Stimulated activated CD8-positive, alpha-beta memory T cell treated with anti-CD3 and anti-CD28 coated beads, Interleukin-12 subunit alpha, Interleukin-12 subunit beta, amount 100 ng/mL, for 24 hours (primary cell): Measurements from ENCODE around the gene STAG2.

Source experiments
- DNase-seq: peaks from one replicate; pipeline ENCODE4 v3.0.0-alpha.2; 2020; ENCODE audit errors: extremely low read depth

The STAG2 gene

GRCh38 chrX:123975180-123975579 lies 13.7 kb downstream of the STAG2 start:
- no peak for DNase-seq

- no peak for DNase-seq
Observed at GRCh38 chrX:123976706-123977316, 15.3 kb downstream of the STAG2 start.

GRCh38 chrX:123983240-123983639 lies 21.7 kb downstream of the STAG2 start:
- no peak for DNase-seq

GRCh38 chrX:123986377-123986776 lies 24.9 kb downstream of the STAG2 start:
- no peak for DNase-seq

- no peak for DNase-seq
Observed at GRCh38 chrX:123988423-123989111, 27.1 kb downstream of the STAG2 start.

GRCh38 chrX:123989235-123989634 lies 27.7 kb downstream of the STAG2 start:
- no peak for DNase-seq

GRCh38 chrX:123990169-123990568 lies 28.7 kb downstream of the STAG2 start:
- DNase-seq: no peak

- DNase-seq: no peak
Observed at GRCh38 chrX:123990602-123991001, 29.1 kb downstream of the STAG2 start.

- DNase-seq: no peak
Observed at GRCh38 chrX:123993326-123993725, 31.8 kb downstream of the STAG2 start.

GRCh38 chrX:123993904-123994635 lies 32.6 kb downstream of the STAG2 start:
- DNase-seq: no peak

- no peak for DNase-seq
Observed at GRCh38 chrX:123994730-123995129, 33.2 kb downstream of the STAG2 start.

- DNase-seq: no peak
Observed at GRCh38 chrX:124001581-124001980, 40.1 kb downstream of the STAG2 start.

GRCh38 chrX:124005228-124005627 lies 43.7 kb downstream of the STAG2 start:
- DNase-seq: no peak

- DNase-seq: no peak
Observed at GRCh38 chrX:124010157-124010556, 48.7 kb downstream of the STAG2 start.

GRCh38 chrX:124010566-124010965 lies 49.1 kb downstream of the STAG2 start:
- no peak for DNase-seq

- no peak for DNase-seq
Observed at GRCh38 chrX:124015721-124016120, 54.2 kb downstream of the STAG2 start.

GRCh38 chrX:124016825-124017224 lies 55.3 kb downstream of the STAG2 start:
- DNase-seq: no peak

- DNase-seq: no peak
Observed at GRCh38 chrX:124018023-124018422, 56.5 kb downstream of the STAG2 start.

GRCh38 chrX:124023838-124024238 lies 62.3 kb downstream of the STAG2 start:
- no peak for DNase-seq

GRCh38 chrX:124026529-124026928 lies 65.0 kb downstream of the STAG2 start:
- no peak for DNase-seq

- no peak for DNase-seq
Observed at GRCh38 chrX:124028182-124028581, 66.7 kb downstream of the STAG2 start.

GRCh38 chrX:124030520-124030919 lies 69.0 kb downstream of the STAG2 start:
- DNase-seq: no peak

- no peak for DNase-seq
Observed at GRCh38 chrX:124033821-124034220, 72.3 kb downstream of the STAG2 start.
